GM12878 (cell line): Measurements from ENCODE around the gene SSUH2. TPM values are rescaled to one million over a fixed set of nuclear protein-coding genes. Genes with fewer than 3 reads are reported as not detected.

Experiments used
- BCL3 ChIP-seq: IDR thresholded peaks from 2 replicates; pipeline ENCODE4 v1.6.1; 2011; ENCODE audit warnings: borderline replicate concordance, low read depth, mild to moderate bottlenecking, moderate library complexity, low read length; ENCODE audit not compliant: insufficient read depth, poor library complexity, severe bottlenecking
- CBX3 ChIP-seq: fragments of 200-600 bp; sonication (generic); IDR thresholded peaks from 2 replicates; pipeline ENCODE4 v1.6.1; 2016; ENCODE audit warnings: low read depth, borderline replicate concordance
- CBX5 ChIP-seq: sonication (generic); IDR thresholded peaks from 2 replicates; pipeline ENCODE4 v1.6.1; 2016; ENCODE audit warnings: low read depth, moderate library complexity, mild to moderate bottlenecking, inconsistent platforms
- CEBPB ChIP-seq, 2 experiments: fragments of 150-350 bp in 1 of 2; IDR thresholded peaks; 2 replicates each; pipeline ENCODE4 v1.6.1; 2012 to 2014; ENCODE audit warnings: low read depth in 2 of 2, low read length in 2 of 2, borderline replicate concordance in 1 of 2, inconsistent platforms in 1 of 2
- CHD1 ChIP-seq: IDR thresholded peaks from 2 replicates; pipeline ENCODE4 v1.6.1; 2012; ENCODE audit warnings: low read depth, low read length, improper control_type of control experiment
- CHD2 ChIP-seq: IDR thresholded peaks from 2 replicates; pipeline ENCODE4 v1.6.1; 2011; ENCODE audit warnings: low read depth, low read length, improper control_type of control experiment, borderline replicate concordance
- FOS ChIP-seq: IDR thresholded peaks from 3 replicates; pipeline ENCODE4 v1.6.1; 2011; ENCODE audit warnings: borderline replicate concordance; ENCODE audit not compliant: insufficient read length; ENCODE audit errors: extremely low read depth
- FOXK2 ChIP-seq: fragments of 450-650 bp; IDR thresholded peaks from 2 replicates; pipeline ENCODE4 v1.6.1; 2017; ENCODE audit warnings: mild to moderate bottlenecking, moderate library complexity
- JUNB ChIP-seq: IDR thresholded peaks from 2 replicates; pipeline ENCODE4 v1.6.1; 2016; ENCODE audit warnings: antibody characterized with exemption, mild to moderate bottlenecking
- KAT2A ChIP-seq: conservative IDR thresholded peaks from 2 replicates; pipeline ENCODE4 v1.6.1; 2011; ENCODE audit warnings: low read depth, low read length; ENCODE audit not compliant: control insufficient read depth
- MXI1 ChIP-seq: fragments of 150-350 bp; IDR thresholded peaks from 2 replicates; pipeline ENCODE4 v1.6.1; 2011; ENCODE audit warnings: low read depth, mild to moderate bottlenecking, inconsistent platforms, low read length, improper control_type of control experiment
- NFYA ChIP-seq: IDR thresholded peaks from 2 replicates; pipeline ENCODE4 v1.6.1; 2011; ENCODE audit warnings: low read depth, mild to moderate bottlenecking, low read length, improper control_type of control experiment, borderline replicate concordance
- POU2F2 ChIP-seq: IDR thresholded peaks from 3 replicates; pipeline ENCODE4 v1.6.1; 2011; ENCODE audit warnings: low read depth, mild to moderate bottlenecking, low read length, borderline replicate concordance
- PRDM15 ChIP-seq: fragments of 450-650 bp; formaldehyde crosslinking; IDR thresholded peaks from 2 replicates; pipeline ENCODE4 v1.4.0; 2020; ENCODE audit warnings: mild to moderate bottlenecking, moderate library complexity
- RBBP5 ChIP-seq: fragments of 200-600 bp; sonication (generic); conservative IDR thresholded peaks from 2 replicates; pipeline ENCODE4 v1.6.1; 2016
- SIX5 ChIP-seq: IDR thresholded peaks from 2 replicates; pipeline ENCODE4 v1.6.1; 2011; ENCODE audit warnings: mild to moderate bottlenecking, low read depth, low read length, moderate library complexity; ENCODE audit not compliant: severe bottlenecking
- SMAD1 ChIP-seq: fragments of 450-650 bp; IDR thresholded peaks from 2 replicates; pipeline ENCODE4 v1.6.1; 2018; ENCODE audit warnings: mild to moderate bottlenecking, low read depth; ENCODE audit not compliant: partially characterized antibody
- SPI1 ChIP-seq: IDR thresholded peaks from 2 replicates; pipeline ENCODE4 v1.6.1; 2011; ENCODE audit warnings: low read depth, mild to moderate bottlenecking, low read length, moderate library complexity, borderline replicate concordance; ENCODE audit not compliant: insufficient read depth
- SUPT20H ChIP-seq: IDR thresholded peaks from 2 replicates; pipeline ENCODE4 v1.6.1; 2011; ENCODE audit warnings: low read depth, mild to moderate bottlenecking, low read length, moderate library complexity, borderline replicate concordance; ENCODE audit not compliant: control insufficient read depth
- TCF7 ChIP-seq: IDR thresholded peaks from 2 replicates; pipeline ENCODE4 v1.6.1; 2014; ENCODE audit warnings: antibody characterized with exemption, borderline replicate concordance
- YBX1 ChIP-seq: fragments of 450-650 bp; IDR thresholded peaks from 2 replicates; pipeline ENCODE4 v1.6.1; 2016; ENCODE audit warnings: antibody characterized with exemption
- ZBTB4 ChIP-seq: fragments of 450-650 bp; formaldehyde crosslinking; IDR thresholded peaks from 2 replicates; pipeline ENCODE4 v1.4.0; 2022; ENCODE audit warnings: mild to moderate bottlenecking, moderate library complexity
- polyA plus RNA-seq, 11 experiments: library from polyadenylated mRNA; depleted of rRNA in 4 of 11; unstranded in 6 of 11; stranded (reverse) in 5 of 11; fragments of >200 nt; fragmentation: Nextera tagmentation in 4 of 11; fragmentation: Illumina TruSeq in 1 of 11; extraction: Ambion mirVana in 4 of 11; extraction: Trizol in 1 of 11; gene quantifications; 1 replicate in 1 of 11; 2 replicates in 10 of 11; pipeline versions ENCODE4 v1.2.1 to v1.2.3, GENCODE V29; 2011 to 2016; ENCODE audit warnings: inconsistent platforms in 2 of 11, missing spikeins in 2 of 11, low read depth in 1 of 11
- total RNA-seq, 4 experiments: library from RNA; depleted of rRNA in 3 of 4; stranded (reverse); fragments of >200 nt in 3 of 4; fragmentation: Illumina TruSeq in 1 of 4; extraction: Trizol in 1 of 4; gene quantifications; 2 replicates each; pipeline versions ENCODE4 v1.2.1 to v1.2.3, GENCODE V29; 2013 to 2021

Gene SSUH2
- total and polyA plus RNA-seq, 10 of the 15 experiments (the other 5 are each of a cell fraction or from before 2014, with no cell fraction given), result 0.09 to 0.26 TPM; not detected in 8

DNA sequence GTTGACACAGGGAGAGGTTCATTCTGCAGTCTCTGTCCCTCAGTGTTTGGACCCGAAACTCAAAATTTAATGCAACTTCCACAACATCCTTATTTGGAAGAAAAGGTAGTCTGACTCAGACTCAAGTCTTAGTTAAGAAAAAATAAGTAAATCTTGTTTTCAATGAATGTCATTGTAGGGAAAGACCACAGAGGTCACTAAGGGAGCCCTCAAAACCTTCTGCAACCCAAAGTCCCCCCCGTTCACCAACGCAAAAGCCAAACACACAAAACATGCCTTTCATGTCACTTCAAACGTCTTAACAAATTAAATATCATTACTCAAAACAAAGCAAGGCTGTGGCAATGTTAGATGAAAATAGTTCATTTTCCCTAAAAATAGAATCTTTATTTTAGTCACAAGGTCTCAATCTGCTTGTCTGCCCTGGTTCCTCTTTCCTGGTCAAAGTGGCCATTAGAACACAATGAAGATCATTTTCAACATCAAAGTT lies 20.9 kb upstream of the SSUH2 start (continued):
- no peak for TF ChIP-seq CBX3
- no peak for TF ChIP-seq KAT2A
- TF ChIP-seq SPI1, result peak; percentile 88
- TF ChIP-seq BCL3, result peak; percentile 41
- TF ChIP-seq YBX1, result no peak
- no peak for TF ChIP-seq FOS
- TF ChIP-seq SMAD1, result peak; percentile 73
- 0 out of 2 replicates have a peak, but pooled peaks have one; percentile 74 for TF ChIP-seq CBX5
- no peak for TF ChIP-seq CHD1
- TF ChIP-seq RBBP5, result no peak
- TF ChIP-seq ZBTB4, result no peak
- no peak for TF ChIP-seq SIX5
- TF ChIP-seq PRDM15 (CRISPR knock-in tag), result no peak
- TF ChIP-seq NFYA, result no peak
- peak; percentile 72; the same call in 1 of the 2 replicates for TF ChIP-seq CHD2
- 0 out of 3 replicates have a peak, but pooled peaks have one; percentile 52 for TF ChIP-seq POU2F2
- peak; percentile 95 for TF ChIP-seq TCF7
- TF ChIP-seq MXI1, result peak; percentile 30; the same call in 1 of the 2 replicates
- peak; percentile 75 for TF ChIP-seq FOXK2
- peak in 1 of 2 experiments; percentile 86; a peak in 1 of 4 replicates for TF ChIP-seq CEBPB (IDR thresholded peaks at IDR 0.05; ENCODE audit: borderline replicate concordance in 1 of 2, low read depth in 2 of 2, low read length in 2 of 2)
- no peak for TF ChIP-seq SUPT20H
- TF ChIP-seq JUNB, result peak; percentile 94
